CD14-positive monocyte (primary cell): Measurements from ENCODE around the gene HMGCS2. TPM values are rescaled to one million over a fixed set of nuclear protein-coding genes. Genes with fewer than 3 reads are reported as not detected.

Experiments used
- DNase-seq, 3 donors: peaks; one replicate each; pipeline ENCODE4 v3.0.0-alpha.2; 2011 to 2022
- H2AFZ ChIP-seq: 2 replicates; pipeline ENCODE4 v1.6.0; 2012; ENCODE audit warnings: mild to moderate bottlenecking, low read depth, low read length, inconsistent platforms; ENCODE audit not compliant: insufficient read depth, poor library complexity, severe bottlenecking
- H3K27ac ChIP-seq, 2 donors: 1 replicate in 1 of 2; 2 replicates in 1 of 2; pipeline ENCODE4 v1.5.1; 2012 to 2013; ENCODE audit warnings: low read length in 2 of 2, control low read depth in 1 of 2, inconsistent platforms in 1 of 2, low read depth in 1 of 2, mild to moderate bottlenecking in 1 of 2
- H3K27me3 ChIP-seq, 2 donors: one replicate each; pipeline versions ENCODE4 v1.6.0 to v1.6.1; 2011 to 2013; ENCODE audit warnings: low read length in 2 of 2; ENCODE audit not compliant: control insufficient read depth in 2 of 2, insufficient read depth in 2 of 2
- H3K36me3 ChIP-seq, 2 donors: replicated peaks in 1 of 2; 1 replicate in 1 of 2; 2 replicates in 1 of 2; pipeline versions ENCODE4 v1.5.1 to v1.6.1; 2012 to 2013; ENCODE audit warnings: low read length in 2 of 2, control low read depth in 1 of 2, inconsistent platforms in 1 of 2, mild to moderate bottlenecking in 1 of 2; ENCODE audit not compliant: insufficient read depth in 2 of 2, control insufficient read depth in 1 of 2
- H3K4me1 ChIP-seq, 2 donors: 1 replicate in 1 of 2; 2 replicates in 1 of 2; pipeline versions ENCODE4 v1.5.1 to v1.6.1; 2012 to 2013; ENCODE audit warnings: low read length in 2 of 2, control low read depth in 1 of 2, inconsistent platforms in 1 of 2, mild to moderate bottlenecking in 1 of 2, moderate library complexity in 1 of 2; ENCODE audit not compliant: insufficient read depth in 2 of 2, control insufficient read depth in 1 of 2
- H3K4me2 ChIP-seq: replicated peaks from 2 replicates; pipeline ENCODE3; 2012; ENCODE audit warnings: low read length, moderate library complexity, mild to moderate bottlenecking; ENCODE audit not compliant: poor library complexity, severe bottlenecking; ENCODE audit errors: extremely low read depth
- H3K4me3 ChIP-seq, 3 experiments: fragments of 200-600 bp in 1 of 3; sonication (generic) in 1 of 3; replicated peaks in 1 of 3; 1 replicate in 2 of 3; 2 replicates in 1 of 3; pipeline ENCODE4 v1.5.1; 2011 to 2013; ENCODE audit warnings: low read length in 3 of 3, mild to moderate bottlenecking in 3 of 3, control low read depth in 2 of 3, low read depth in 2 of 3, inconsistent platforms in 1 of 3, moderate library complexity in 1 of 3
- H3K79me2 ChIP-seq: 2 replicates; pipeline ENCODE4 v1.6.0; 2012; ENCODE audit warnings: mild to moderate bottlenecking, control low read depth, inconsistent platforms, low read length, moderate library complexity; ENCODE audit not compliant: insufficient read depth
- H3K9ac ChIP-seq: 2 replicates; pipeline ENCODE4 v1.6.0; 2017; ENCODE audit warnings: low read length, mild to moderate bottlenecking; ENCODE audit not compliant: insufficient read depth, poor library complexity, severe bottlenecking
- H3K9me3 ChIP-seq, 2 donors: replicated peaks in 1 of 2; 1 replicate in 1 of 2; 2 replicates in 1 of 2; pipeline versions ENCODE4 v1.5.1 to v1.6.1; 2012 to 2013; ENCODE audit warnings: low read length in 2 of 2, control low read depth in 1 of 2; ENCODE audit not compliant: control insufficient read depth in 1 of 2, insufficient read depth in 1 of 2
- H4K20me1 ChIP-seq: 2 replicates; pipeline ENCODE4 v1.6.0; 2012; ENCODE audit warnings: mild to moderate bottlenecking, low read length, control low read depth, moderate library complexity; ENCODE audit not compliant: insufficient read depth
- H3K27ac Mint-ChIP-seq, 7 donors: one replicate each; pipeline ENCODE4 v1.8.0; 2020; ENCODE audit warnings: mild to moderate bottlenecking in 7 of 7, mixed read lengths in 7 of 7, moderate library complexity in 6 of 7, inconsistent platforms in 2 of 7
- H3K27me3 Mint-ChIP-seq, 3 donors: one replicate each; pipeline ENCODE4 v1.8.0; 2021 to 2022; ENCODE audit warnings: low read depth in 3 of 3, mild to moderate bottlenecking in 3 of 3, mixed read lengths in 3 of 3, moderate library complexity in 3 of 3, inconsistent platforms in 1 of 3
- H3K36me3 Mint-ChIP-seq, 2 donors: one replicate each; pipeline ENCODE4 v1.8.0; 2020; ENCODE audit warnings: mixed read lengths in 2 of 2, inconsistent platforms in 1 of 2, mild to moderate bottlenecking in 1 of 2
- H3K4me1 Mint-ChIP-seq: one replicate; pipeline ENCODE4 v1.8.0; 2020; ENCODE audit warnings: mild to moderate bottlenecking, mixed read lengths
- H3K4me3 Mint-ChIP-seq, 2 donors: one replicate each; pipeline ENCODE4 v1.8.0; 2020; ENCODE audit warnings: mild to moderate bottlenecking in 2 of 2, mixed read lengths in 2 of 2, moderate library complexity in 1 of 2
- H3K9me3 Mint-ChIP-seq, 7 donors: one replicate each; pipeline ENCODE4 v1.8.0; 2020 to 2022; ENCODE audit warnings: mixed read lengths in 7 of 7, mild to moderate bottlenecking in 6 of 7, moderate library complexity in 6 of 7, inconsistent platforms in 2 of 7
- WGBS: methylation state at CpG from one replicate; pipeline ENCODE4 v1.1.5; 2013; ENCODE audit warnings: missing lambda C conversion rate; ENCODE audit not compliant: insufficient coverage; 5-methylcytosine and 5-hydroxymethylcytosine counted together
- intact Hi-C, 2 donors: fragments of 100-400 bp; cut with micrococcal nuclease; formaldehyde crosslinking; loops; one replicate each; pipeline versions ENCODE4 v1.15.0 to v1.15.1; 2023
- polyA plus RNA-seq, 3 donors: library from polyadenylated mRNA; depleted of rRNA in 1 of 3; unstranded in 2 of 3; stranded (reverse) in 1 of 3; fragments of 300-500 nt in 2 of 3; fragments of >200 nt in 1 of 3; fragmentation: Illumina TruSeq in 2 of 3; gene quantifications; 1 replicate in 2 of 3; 2 replicates in 1 of 3; pipeline ENCODE4 v1.2.3, GENCODE V29; 2012 to 2021
- TF ChIP-seq, protein P1 (sequence below): fragments of 200-600 bp; IDR thresholded peaks from one replicate; pipeline ENCODE4 v1.8.0; 2022; ENCODE audit warnings: antibody characterized with exemption, mild to moderate bottlenecking

HMGCS2 gene
- polyA plus RNA-seq, 3 donors = not detected

DNA sequence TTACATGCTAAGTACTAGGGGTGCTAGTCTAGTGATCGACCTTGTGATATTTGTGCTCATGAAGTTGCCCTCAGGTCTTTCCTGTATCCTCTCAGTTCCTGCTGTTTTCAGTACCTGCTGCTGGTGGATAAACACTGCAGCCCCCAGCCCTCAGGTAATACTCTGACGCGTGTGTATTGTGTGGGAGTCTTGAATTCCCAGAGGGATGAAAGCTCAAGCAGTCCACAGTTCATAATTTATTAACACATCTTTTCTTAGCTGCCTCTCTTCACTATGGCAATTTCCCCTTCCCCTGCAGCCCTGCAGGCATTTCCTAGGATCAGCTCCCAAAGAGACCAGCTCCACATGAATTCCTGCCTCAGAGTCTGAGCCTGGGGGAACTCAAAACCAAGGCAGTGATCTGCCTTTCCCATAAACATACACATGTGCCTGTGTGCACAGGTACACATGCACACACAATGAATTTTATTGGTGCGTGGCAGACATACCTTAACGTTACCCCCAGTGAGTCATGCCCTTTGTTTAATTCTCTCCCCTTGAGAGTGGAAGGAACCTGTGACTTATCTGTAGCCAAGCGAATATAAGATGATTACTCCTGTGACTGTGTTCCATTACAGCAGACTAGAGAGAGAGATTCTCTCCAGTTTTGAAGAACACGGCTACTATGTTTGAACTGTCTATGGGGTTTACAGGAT lies 14.1 kb upstream of the HMGCS2 start:
- H3K4me3 Mint-ChIP-seq = no peak overlapping the region

DNA sequence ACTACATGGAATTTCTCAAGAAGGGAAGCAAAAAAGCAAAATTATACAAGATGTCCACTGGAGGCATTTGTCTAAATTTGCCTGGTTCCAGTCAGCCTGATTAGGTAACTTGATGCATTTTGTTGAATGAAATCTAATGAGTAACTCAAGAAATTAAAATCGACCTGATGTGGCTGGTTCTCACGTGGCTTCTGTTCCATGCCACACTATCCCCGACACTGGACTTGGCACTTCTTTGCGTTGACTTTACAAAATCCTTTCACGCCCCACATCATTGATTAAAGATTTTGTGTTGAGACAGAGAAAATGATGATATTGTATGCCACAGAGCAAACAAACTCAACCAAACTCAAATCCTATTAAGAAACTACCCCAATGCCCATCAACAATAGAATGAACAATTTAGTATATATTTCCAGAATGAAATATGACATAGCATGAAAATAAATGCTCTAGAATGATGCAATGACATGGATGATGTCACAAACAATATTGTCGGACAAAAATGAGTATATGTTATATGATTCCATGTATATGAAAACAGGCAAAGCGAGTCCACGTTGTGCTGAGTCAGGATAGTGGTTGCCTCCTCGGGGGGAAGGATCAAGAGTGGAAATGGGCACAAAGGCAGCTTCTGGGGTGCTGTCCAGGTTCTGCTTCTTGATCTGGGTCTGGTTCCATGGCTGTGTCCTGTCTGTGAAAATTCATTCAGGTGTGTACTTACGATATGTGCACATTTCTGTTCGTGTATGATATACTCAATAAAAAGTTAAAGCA lies 12.9 kb upstream of the HMGCS2 start:
- Histone ChIP-seq H3K27ac (no peak overlapping the region), H2AFZ (no peak overlapping the region), H3K36me3 (no peaks in the 10 kb centered on the region), H3K79me2 (no peaks in the 10 kb centered on the region), H3K27me3 (no peaks in the 10 kb centered on the region), H4K20me1 (no peaks in the 10 kb centered on the region), H3K4me3 (no peak overlapping the region), H3K9ac (no peak overlapping the region), H3K4me2 (no peak overlapping the region), H3K4me1 (peaks cover 41 to 46% of the 10 kb centered on the region in 2 donors), H3K9me3 (no peaks in the 10 kb centered on the region)
- Mint-ChIP-seq H3K36me3 (no peaks in the 10 kb centered on the region), H3K9me3 (peaks cover 0 to 2% (median 0%) of the 10 kb centered on the region in 7 donors), H3K4me1 (peaks cover 45% of the 10 kb centered on the region), H3K27ac (no peak overlapping the region), H3K4me3 (no peak overlapping the region), H3K27me3 (peaks cover 0 to 2% (median 0%) of the 10 kb centered on the region in 3 donors)
- TF ChIP-seq, protein P1, sequence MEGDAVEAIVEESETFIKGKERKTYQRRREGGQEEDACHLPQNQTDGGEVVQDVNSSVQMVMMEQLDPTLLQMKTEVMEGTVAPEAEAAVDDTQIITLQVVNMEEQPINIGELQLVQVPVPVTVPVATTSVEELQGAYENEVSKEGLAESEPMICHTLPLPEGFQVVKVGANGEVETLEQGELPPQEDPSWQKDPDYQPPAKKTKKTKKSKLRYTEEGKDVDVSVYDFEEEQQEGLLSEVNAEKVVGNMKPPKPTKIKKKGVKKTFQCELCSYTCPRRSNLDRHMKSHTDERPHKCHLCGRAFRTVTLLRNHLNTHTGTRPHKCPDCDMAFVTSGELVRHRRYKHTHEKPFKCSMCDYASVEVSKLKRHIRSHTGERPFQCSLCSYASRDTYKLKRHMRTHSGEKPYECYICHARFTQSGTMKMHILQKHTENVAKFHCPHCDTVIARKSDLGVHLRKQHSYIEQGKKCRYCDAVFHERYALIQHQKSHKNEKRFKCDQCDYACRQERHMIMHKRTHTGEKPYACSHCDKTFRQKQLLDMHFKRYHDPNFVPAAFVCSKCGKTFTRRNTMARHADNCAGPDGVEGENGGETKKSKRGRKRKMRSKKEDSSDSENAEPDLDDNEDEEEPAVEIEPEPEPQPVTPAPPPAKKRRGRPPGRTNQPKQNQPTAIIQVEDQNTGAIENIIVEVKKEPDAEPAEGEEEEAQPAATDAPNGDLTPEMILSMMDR = no peak
- DNase-seq = no peak
- 58% methylated on average over 4 of the region's 11 CpGs for WGBS
- intact Hi-C loops = no loop called here

More for the DNA sequence above, 14.1 kb upstream of the HMGCS2 start:
- no CpG with 5 or more reads among the region's 7 CpGs for WGBS
- H2AFZ ChIP-seq = no peak overlapping the region
- H3K9me3 ChIP-seq = no peaks in the 10 kb centered on the region
- H3K27ac Mint-ChIP-seq = peak overlapping the region in 2 of 7 donors; percentile 28 to 72
- H3K27me3 ChIP-seq = no peaks in the 10 kb centered on the region
- H3K36me3 ChIP-seq = no peaks in the 10 kb centered on the region
- no peak overlapping the region for H3K27ac ChIP-seq
- TF ChIP-seq, protein P1 = no peak
- H3K27me3 Mint-ChIP-seq = peaks cover 0 to 2% (median 0%) of the 10 kb centered on the region in 3 donors
- no peaks in the 10 kb centered on the region for H3K36me3 Mint-ChIP-seq
- no peaks in the 10 kb centered on the region for H4K20me1 ChIP-seq
- no peak overlapping the region for H3K4me3 ChIP-seq
- no peaks in the 10 kb centered on the region for H3K79me2 ChIP-seq
- peaks cover 0 to 2% (median 0%) of the 10 kb centered on the region in 7 donors for H3K9me3 Mint-ChIP-seq
- H3K4me1 Mint-ChIP-seq = peaks cover 53% of the 10 kb centered on the region
- no peak overlapping the region for H3K9ac ChIP-seq
- peaks cover 51 to 57% of the 10 kb centered on the region in 2 donors for H3K4me1 ChIP-seq
- H3K4me2 ChIP-seq = no peak overlapping the region
- intact Hi-C loops = no loop called here
- no peak for DNase-seq
